Hepatocyte (in vitro differentiated cells): Measurements from ENCODE around the gene PRR35. TPM values are rescaled to one million over a fixed set of nuclear protein-coding genes. Genes with fewer than 3 reads are reported as not detected.

ENCODE experiments used
- DNase-seq: peaks from one replicate; pipeline ENCODE4 v3.0.0-alpha.2; 2016; ENCODE audit warnings: low spot score
- H2AFZ ChIP-seq: fragments of 200-600 bp; sonication (generic); 2 replicates; pipeline ENCODE4 v1.6.0; 2016; ENCODE audit warnings: antibody characterized with exemption, mild to moderate bottlenecking
- H3K27ac ChIP-seq: fragments of 200-600 bp; sonication (generic); 2 replicates; pipeline ENCODE4 v1.5.1; 2016; ENCODE audit warnings: mild to moderate bottlenecking
- H3K27me3 ChIP-seq: fragments of 200-600 bp; sonication (generic); 2 replicates; pipeline ENCODE4 v1.6.1; 2016
- H3K36me3 ChIP-seq: fragments of 200-600 bp; sonication (generic); replicated peaks from 2 replicates; pipeline ENCODE4 v1.5.1; 2016; ENCODE audit warnings: low read depth; ENCODE audit not compliant: insufficient read depth
- H3K4me1 ChIP-seq: fragments of 200-600 bp; sonication (generic); 2 replicates; pipeline ENCODE4 v1.5.1; 2016; ENCODE audit warnings: mild to moderate bottlenecking, moderate library complexity; ENCODE audit not compliant: insufficient read depth
- H3K4me2 ChIP-seq: fragments of 200-600 bp; sonication (generic); 2 replicates; pipeline ENCODE4 v1.6.0; 2016
- H3K4me3 ChIP-seq: fragments of 200-600 bp; sonication (generic); 2 replicates; pipeline ENCODE4 v1.5.1; 2016; ENCODE audit warnings: mild to moderate bottlenecking
- H3K79me2 ChIP-seq: fragments of 200-600 bp; sonication (generic); 2 replicates; pipeline ENCODE4 v1.6.0; 2017; ENCODE audit warnings: mild to moderate bottlenecking
- H3K9me2 ChIP-seq: fragments of 200-600 bp; sonication (generic); replicated peaks from 2 replicates; pipeline ENCODE4 v1.6.0; 2017; ENCODE audit warnings: mild to moderate bottlenecking; ENCODE audit not compliant: insufficient read depth
- H3K9me3 ChIP-seq: fragments of 200-600 bp; sonication (generic); 2 replicates; pipeline ENCODE4 v1.5.1; 2016; ENCODE audit warnings: low read depth, mild to moderate bottlenecking
- H4K20me1 ChIP-seq: fragments of 200-600 bp; sonication (generic); 2 replicates; pipeline ENCODE4 v1.6.0; 2016; ENCODE audit warnings: mild to moderate bottlenecking; ENCODE audit not compliant: insufficient read depth, poor library complexity, severe bottlenecking
- CTCF ChIP-seq: fragments of 200-600 bp; sonication (generic); IDR thresholded peaks from 2 replicates; pipeline ENCODE4 v1.5.1; 2016; ENCODE audit warnings: antibody characterized with exemption, mild to moderate bottlenecking; ENCODE audit not compliant: poor library complexity
- EZH2 ChIP-seq: fragments of 200-600 bp; sonication (generic); IDR thresholded peaks from 2 replicates; pipeline ENCODE4 v1.6.1; 2016; ENCODE audit warnings: antibody characterized with exemption, mild to moderate bottlenecking, borderline replicate concordance
- EZH2phosphoT487 ChIP-seq: fragments of 200-600 bp; sonication (generic); IDR thresholded peaks from one replicate; pipeline ENCODE4 v1.6.1; 2018; ENCODE audit warnings: antibody characterized with exemption, mild to moderate bottlenecking, low read depth, moderate library complexity; ENCODE audit not compliant: unreplicated experiment, severe bottlenecking
- WGBS: methylation state at CpG from one replicate; pipeline ENCODE4 v1.1.6; 2016; ENCODE audit warnings: low lambda C conversion rate; ENCODE audit errors: missing lambda C conversion rate; 5-methylcytosine and 5-hydroxymethylcytosine counted together
- polyA plus RNA-seq: library from polyadenylated mRNA; unstranded; fragments of >200 nt; fragmentation: Nextera tagmentation; extraction: Ambion mirVana; gene quantifications from 2 replicates; pipeline ENCODE4 v1.2.1, GENCODE V29; 2016
- total RNA-seq: library from RNA; depleted of rRNA; stranded (reverse); fragments of >200 nt; gene quantifications from 2 replicates; pipeline ENCODE4 v1.2.3, GENCODE V29; 2014

Gene PRR35
- total RNA-seq (not detected in 2 replicates), polyA plus RNA-seq (not detected in 2 replicates)

GRCh38 chr16:560204-560700 lies at the start of gene PRR35:
Gene PRR35 (plus strand): TSS chr16:560394. CDS start chr16:563295, 2,901 bp downstream.
- no peak within 1 kb of the TSS for H2AFZ ChIP-seq
- WGBS: 0% methylated on average over 3 of the region's 84 CpGs
- H3K4me1 ChIP-seq: peaks cover 6% of the 10 kb centered on the region
- no peaks in the 10 kb centered on the region for H3K9me2 ChIP-seq
- no peak for DNase-seq
- no peaks in the 10 kb centered on the region for H3K9me3 ChIP-seq
- H3K4me2 ChIP-seq: peak within 1 kb of the TSS; percentile 79
- no peak within 1 kb of the TSS for H3K4me3 ChIP-seq
- no peaks in the 10 kb centered on the region for H3K36me3 ChIP-seq
- H4K20me1 ChIP-seq: no peaks in the 10 kb centered on the region
- no peak for TF ChIP-seq CTCF
- TF ChIP-seq EZH2phosphoT487: peak; percentile 77
- TF ChIP-seq EZH2: peak; percentile 76
- H3K27me3 ChIP-seq: peaks cover 30% of the 10 kb centered on the region
- H3K27ac ChIP-seq: no peak within 1 kb of the TSS
- no peaks in the 10 kb centered on the region for H3K79me2 ChIP-seq

- no peaks in the 10 kb centered on the region for H4K20me1 ChIP-seq
- TF ChIP-seq EZH2: no peak
- TF ChIP-seq CTCF: no peak
- WGBS: 93% methylated on average over 6 of the region's 6 CpGs
- no peaks in the 10 kb centered on the region for H3K36me3 ChIP-seq
- no peaks in the 10 kb centered on the region for H3K9me2 ChIP-seq
- no peak overlapping the region for H3K4me3 ChIP-seq
- peaks cover 4% of the 10 kb centered on the region for H3K4me1 ChIP-seq
- H3K9me3 ChIP-seq: no peaks in the 10 kb centered on the region
- H3K4me2 ChIP-seq: no peak overlapping the region
- no peak overlapping the region for H2AFZ ChIP-seq
- H3K79me2 ChIP-seq: peaks cover 3% of the 10 kb centered on the region
- no peak for DNase-seq
- no peaks in the 10 kb centered on the region for H3K27me3 ChIP-seq
- H3K27ac ChIP-seq: no peak overlapping the region
Observed at GRCh38 chr16:512802-513201, 47.4 kb upstream of the PRR35 start.

GRCh38 chr16:513950-514349 lies 46.2 kb upstream of the PRR35 start:
- H3K27ac ChIP-seq: no peak overlapping the region
- no peaks in the 10 kb centered on the region for H3K9me2 ChIP-seq
- no peak overlapping the region for H3K4me2 ChIP-seq
- WGBS: 95% methylated on average over 10 of the region's 10 CpGs
- peaks cover under 1% of the 10 kb centered on the region for H3K4me1 ChIP-seq
- H3K27me3 ChIP-seq: no peaks in the 10 kb centered on the region
- no peaks in the 10 kb centered on the region for H3K36me3 ChIP-seq
- H3K79me2 ChIP-seq: peaks cover 3% of the 10 kb centered on the region
- H4K20me1 ChIP-seq: no peaks in the 10 kb centered on the region
- H3K9me3 ChIP-seq: no peaks in the 10 kb centered on the region
- no peak overlapping the region for H3K4me3 ChIP-seq
- TF ChIP-seq EZH2phosphoT487 (no peak), CTCF (no peak), EZH2 (no peak)
- no peak overlapping the region for H2AFZ ChIP-seq
- DNase-seq: no peak
